GM13976 (cell line): ENCODE results near the gene UPK3A.

Experiments
- DNase-seq: peaks from one replicate; pipeline ENCODE4 v3.0.0; 2012; ENCODE audit warnings: low spot score
- in situ Hi-C: fragments of 300-500 bp; cut with MboI; formaldehyde crosslinking; loops from one replicate; pipeline ENCODE4 v1.12.0; 2022; ENCODE audit warnings: low sequenced_read_pairs, mixed read lengths, inconsistent platforms; ENCODE audit not compliant: unreplicated experiment
- TF ChIP-seq, protein P1 (sequence below): IDR thresholded peaks from 2 replicates; pipeline ENCODE4 v1.5.1; 2012; ENCODE audit warnings: borderline replicate concordance, mild to moderate bottlenecking; ENCODE audit not compliant: insufficient read depth; ENCODE audit errors: extremely low read depth, missing control alignments, control extremely low read depth

Gene UPK3A

DNA sequence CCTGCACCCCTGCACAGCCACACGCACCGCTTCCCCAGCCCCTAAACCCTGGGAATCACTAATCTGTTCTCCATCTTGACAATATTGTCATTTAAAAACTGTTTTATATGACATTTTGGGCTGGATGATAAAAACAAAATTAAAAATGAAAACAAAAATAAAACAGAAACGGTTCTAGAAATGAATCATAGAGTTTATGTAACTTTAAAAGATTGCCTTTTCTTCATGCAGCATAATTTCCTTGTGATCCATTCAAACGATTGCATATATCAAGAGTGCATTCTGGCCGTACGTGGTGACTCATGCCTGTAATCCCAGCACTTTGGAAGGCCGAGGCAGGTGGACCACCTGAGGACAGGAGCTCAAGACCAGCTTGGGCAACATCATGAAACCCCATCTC is 18.4 kb downstream of the UPK3A start:
- in situ Hi-C loops, result no loop called here

DNA sequence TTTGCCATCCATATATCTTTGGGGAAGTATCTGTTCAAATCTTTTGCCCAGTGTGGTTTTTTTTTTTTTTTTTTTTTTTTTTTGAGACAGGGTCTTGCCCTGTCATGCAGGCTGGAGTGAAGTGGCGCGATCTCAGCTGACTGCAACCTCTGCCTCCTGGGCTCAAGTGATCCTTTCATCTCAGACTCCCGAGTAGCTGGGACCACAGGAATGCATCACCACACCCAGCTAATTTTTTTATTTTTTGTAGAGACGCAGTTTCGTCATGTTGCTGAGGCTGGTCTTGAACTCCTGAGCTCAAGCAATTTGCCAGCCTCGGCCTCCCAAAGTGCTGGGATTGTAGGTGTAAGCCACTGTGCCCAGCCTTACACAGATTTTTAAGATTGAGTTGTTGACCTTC is 20.2 kb downstream of the UPK3A start:
- TF ChIP-seq, protein P1, sequence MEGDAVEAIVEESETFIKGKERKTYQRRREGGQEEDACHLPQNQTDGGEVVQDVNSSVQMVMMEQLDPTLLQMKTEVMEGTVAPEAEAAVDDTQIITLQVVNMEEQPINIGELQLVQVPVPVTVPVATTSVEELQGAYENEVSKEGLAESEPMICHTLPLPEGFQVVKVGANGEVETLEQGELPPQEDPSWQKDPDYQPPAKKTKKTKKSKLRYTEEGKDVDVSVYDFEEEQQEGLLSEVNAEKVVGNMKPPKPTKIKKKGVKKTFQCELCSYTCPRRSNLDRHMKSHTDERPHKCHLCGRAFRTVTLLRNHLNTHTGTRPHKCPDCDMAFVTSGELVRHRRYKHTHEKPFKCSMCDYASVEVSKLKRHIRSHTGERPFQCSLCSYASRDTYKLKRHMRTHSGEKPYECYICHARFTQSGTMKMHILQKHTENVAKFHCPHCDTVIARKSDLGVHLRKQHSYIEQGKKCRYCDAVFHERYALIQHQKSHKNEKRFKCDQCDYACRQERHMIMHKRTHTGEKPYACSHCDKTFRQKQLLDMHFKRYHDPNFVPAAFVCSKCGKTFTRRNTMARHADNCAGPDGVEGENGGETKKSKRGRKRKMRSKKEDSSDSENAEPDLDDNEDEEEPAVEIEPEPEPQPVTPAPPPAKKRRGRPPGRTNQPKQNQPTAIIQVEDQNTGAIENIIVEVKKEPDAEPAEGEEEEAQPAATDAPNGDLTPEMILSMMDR, result no peak
- in situ Hi-C loops, result no loop called here
- no peak for DNase-seq

More for the DNA sequence above, 18.4 kb downstream of the UPK3A start:
- TF ChIP-seq, protein P1, result no peak
- no peak for DNase-seq

GRCh38 chr22:45305456-45306075 is 20.8 kb downstream of the UPK3A start:
- in situ Hi-C loops, result no loop called here
- TF ChIP-seq, protein P1, result no peak
- no peak for DNase-seq

- TF ChIP-seq, protein P1, result no peak
- no peak for DNase-seq
- in situ Hi-C loops, result no loop called here
Observed at GRCh38 chr22:45306139-45306538, 21.4 kb downstream of the UPK3A start.

DNA sequence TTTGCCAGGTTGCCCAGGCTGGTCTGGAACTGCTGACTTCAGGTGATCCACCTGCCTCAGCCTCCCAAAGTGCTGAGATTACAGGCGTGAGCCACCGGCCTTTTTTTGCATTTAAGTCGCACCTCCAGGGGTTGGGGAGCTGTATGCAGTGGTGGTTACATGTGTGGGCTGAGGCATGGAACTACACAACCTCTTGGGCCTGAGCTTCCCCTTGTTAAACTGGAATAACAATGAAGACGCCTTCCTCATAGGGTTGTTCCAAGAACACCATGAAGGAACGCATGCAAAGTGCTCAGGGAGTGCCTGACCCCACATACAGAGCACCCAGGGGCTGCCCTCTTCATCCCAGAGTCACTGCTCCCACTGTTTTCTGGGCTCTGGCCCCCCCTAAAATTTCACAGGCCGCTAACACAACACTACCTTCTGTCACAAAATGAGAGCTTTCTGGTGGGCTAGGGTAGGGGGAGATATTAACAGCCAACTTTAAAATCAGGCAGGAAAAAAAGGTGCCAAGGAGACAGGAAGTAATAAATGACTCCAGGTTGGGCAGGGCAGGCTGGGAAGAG is 23.7 kb downstream of the UPK3A start:
- no peak for DNase-seq
- TF ChIP-seq, protein P1, result no peak
- in situ Hi-C loops, result no loop called here

- TF ChIP-seq, protein P1, result no peak
- in situ Hi-C loops, result no loop called here
- DNase-seq, result no peak
Observed at GRCh38 chr22:45308957-45309421, 24.2 kb downstream of the UPK3A start.
